ENCODE data around the gene ITPKA. TPM values are rescaled to one million over a fixed set of nuclear protein-coding genes. Genes with fewer than 3 reads are reported as not detected.

Gene ITPKA
- polyA plus RNA-seq, 1 donor: 0.52 TPM

Other genes with a start within 250 kb of the ITPKA start
- 12.5 TPM for gene OIP5, start 161.3 kb upstream of the ITPKA start, polyA plus RNA-seq (ENCODE audit: insufficient read length)
- 148 TPM for gene NUSAP1, start 161.0 kb upstream of the ITPKA start, polyA plus RNA-seq (ENCODE audit: insufficient read length)
- 26.2 TPM for gene NDUFAF1, start 91.4 kb upstream of the ITPKA start, polyA plus RNA-seq (ENCODE audit: insufficient read length)
- 75.6 TPM for gene RTF1, start 76.8 kb upstream of the ITPKA start, polyA plus RNA-seq (ENCODE audit: insufficient read length)
- 1.7 TPM for gene LTK, start 20.0 kb downstream of the ITPKA start, polyA plus RNA-seq (ENCODE audit: insufficient read length)
- 40.6 TPM for gene RPAP1, start 50.4 kb downstream of the ITPKA start, polyA plus RNA-seq (ENCODE audit: insufficient read length)
- 131 TPM for gene TYRO3, start 65.3 kb downstream of the ITPKA start, polyA plus RNA-seq (ENCODE audit: insufficient read length)
- gene MGA, start 166.5 kb downstream of the ITPKA start, polyA plus RNA-seq (ENCODE audit: insufficient read length): 47.4 TPM

All from left kidney (tissue), 1 donor.